ENCODE measurements around the gene IKZF5. TPM values are rescaled to one million over a fixed set of nuclear protein-coding genes. Genes with fewer than 3 reads are reported as not detected.

Gene IKZF5
- total and polyA plus RNA-seq, 2 experiments from 2014 or later: 6.9 to 10.5 TPM

- TF ChIP-seq ZNF462 (CRISPR knock-in tag; IDR thresholded peaks at IDR 0.05) (no peak), EZH2phosphoT487 (IDR thresholded peaks at IDR 0.05; ENCODE audit: unreplicated experiment) (no peak), POLR2AphosphoS5 (IDR thresholded peaks at IDR 0.05; ENCODE audit: low read depth) (no peak), ZNF114 (CRISPR knock-in tag; IDR thresholded peaks at IDR 0.05) (no peak), ETS1 (IDR thresholded peaks at IDR 0.05) (no peak), JUNB (IDR thresholded peaks at IDR 0.05; ENCODE audit: unreplicated experiment) (no peak), EZH2 (IDR thresholded peaks at IDR 0.05; ENCODE audit: low read depth, unreplicated experiment) (no peak), NANOG (IDR thresholded peaks at IDR 0.05; ENCODE audit: borderline replicate concordance) (no peak), ZNF331 (CRISPR knock-in tag; IDR thresholded peaks at IDR 0.05; ENCODE audit: low read depth) (no peak), CREB1 (CRISPR knock-in tag; IDR thresholded peaks at IDR 0.05; ENCODE audit: low read depth) (no peak), REST (IDR thresholded peaks at IDR 0.05; ENCODE audit: unreplicated experiment) (no peak), STAT1 (IDR thresholded peaks at IDR 0.05; ENCODE audit: unreplicated experiment) (no peak)
These were observed 9.9 kb upstream of the IKZF5 start (continued) for GRCh38 chr10:123018531-123018930.

All from GM23338 (cell line).